ENCODE measurements around the gene SPOCK1. TPM values are rescaled to one million over a fixed set of nuclear protein-coding genes. Genes with fewer than 3 reads are reported as not detected.

The SPOCK1 gene
- total RNA-seq, 1 experiment from 2014 or later = 0.27 TPM

DNA sequence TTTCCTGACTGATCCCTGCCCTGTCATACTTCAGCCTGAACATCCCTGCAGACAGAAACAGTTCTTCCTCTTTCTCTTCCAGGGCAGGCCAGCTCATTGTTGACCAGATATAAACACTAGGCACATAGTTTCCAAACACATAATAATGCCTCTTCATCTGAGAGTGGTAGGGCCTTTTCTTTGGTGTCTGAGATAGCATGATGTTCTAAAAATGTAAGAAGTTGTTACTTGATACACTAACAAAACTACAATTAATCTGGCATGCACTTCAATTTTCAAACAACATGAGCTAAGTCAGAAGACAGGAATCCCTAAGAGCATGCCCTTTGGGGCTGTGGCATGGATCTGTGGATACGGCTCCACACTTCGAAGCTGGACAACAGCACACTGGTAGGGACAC, 246.6 kb downstream of the SPOCK1 start:
- POLR2A ChIA-PET = no interaction called here

More for the DNA sequence above, 246.6 kb downstream of the SPOCK1 start:
- ATAC-seq = no peak
- no TSS peak for BruUV-seq (replicated peaks)
- ChIA-PET CTCF (no interaction called here), RAD21 (ENCODE audit: low non-redundant PET in 1 of 2, low total read pairs in 2 of 2, uncharacterized antibody in 2 of 2, unreplicated experiment in 2 of 2) (no interaction called here)
- H3K9me2 ChIP-seq (ENCODE audit: insufficient read depth) = no peaks in the 10 kb centered on the region
- H3K4me3 ChIP-seq (replicated peaks in 1 of 2; ENCODE audit: low read depth in 1 of 2, low read length in 2 of 2) = no peak overlapping the region
- TF ChIP-seq YY1 (IDR thresholded peaks at IDR 0.05; ENCODE audit: extremely low read depth, insufficient replicate concordance, low read depth, low read length) = no peak
- TF ChIP-seq, protein P1, sequence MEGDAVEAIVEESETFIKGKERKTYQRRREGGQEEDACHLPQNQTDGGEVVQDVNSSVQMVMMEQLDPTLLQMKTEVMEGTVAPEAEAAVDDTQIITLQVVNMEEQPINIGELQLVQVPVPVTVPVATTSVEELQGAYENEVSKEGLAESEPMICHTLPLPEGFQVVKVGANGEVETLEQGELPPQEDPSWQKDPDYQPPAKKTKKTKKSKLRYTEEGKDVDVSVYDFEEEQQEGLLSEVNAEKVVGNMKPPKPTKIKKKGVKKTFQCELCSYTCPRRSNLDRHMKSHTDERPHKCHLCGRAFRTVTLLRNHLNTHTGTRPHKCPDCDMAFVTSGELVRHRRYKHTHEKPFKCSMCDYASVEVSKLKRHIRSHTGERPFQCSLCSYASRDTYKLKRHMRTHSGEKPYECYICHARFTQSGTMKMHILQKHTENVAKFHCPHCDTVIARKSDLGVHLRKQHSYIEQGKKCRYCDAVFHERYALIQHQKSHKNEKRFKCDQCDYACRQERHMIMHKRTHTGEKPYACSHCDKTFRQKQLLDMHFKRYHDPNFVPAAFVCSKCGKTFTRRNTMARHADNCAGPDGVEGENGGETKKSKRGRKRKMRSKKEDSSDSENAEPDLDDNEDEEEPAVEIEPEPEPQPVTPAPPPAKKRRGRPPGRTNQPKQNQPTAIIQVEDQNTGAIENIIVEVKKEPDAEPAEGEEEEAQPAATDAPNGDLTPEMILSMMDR (IDR thresholded peaks at IDR 0.05 in 2 of 3, conservative IDR thresholded peaks at IDR 0.05 in 1 of 3; ENCODE audit: borderline replicate concordance in 1 of 3, insufficient read depth in 1 of 3, low read depth in 2 of 3, low read length in 2 of 3) = no peak
- TF ChIP-seq CEBPB (IDR thresholded peaks at IDR 0.05; ENCODE audit: low read depth) = no peak
- TF ChIP-seq RAD21 (IDR thresholded peaks at IDR 0.05; ENCODE audit: low read depth) = no peak
- no peak for TF ChIP-seq EZH2phosphoT487 (IDR thresholded peaks at IDR 0.05; ENCODE audit: borderline replicate concordance)
- TF ChIP-seq EGR1 (IDR thresholded peaks at IDR 0.05; ENCODE audit: low read depth) = no peak
- TF ChIP-seq SP1 (IDR thresholded peaks at IDR 0.05; ENCODE audit: low read depth) = no peak
- no peak for TF ChIP-seq POLR2A (IDR thresholded peaks at IDR 0.05; ENCODE audit: borderline replicate concordance, extremely low read depth, insufficient read depth, insufficient read length)
- no peak for TF ChIP-seq JUND (IDR thresholded peaks at IDR 0.05)
- TF ChIP-seq TCF7L2 (IDR thresholded peaks at IDR 0.05; ENCODE audit: borderline replicate concordance, extremely low read depth, insufficient read depth, insufficient read length) = no peak
- no peak for TF ChIP-seq ZNF274 (IDR thresholded peaks at IDR 0.05; ENCODE audit: low read depth, low read length)
- no peak for TF ChIP-seq POLR2AphosphoS5 (IDR thresholded peaks at IDR 0.05; ENCODE audit: low read depth, low read length)
- TF ChIP-seq, protein P2, sequence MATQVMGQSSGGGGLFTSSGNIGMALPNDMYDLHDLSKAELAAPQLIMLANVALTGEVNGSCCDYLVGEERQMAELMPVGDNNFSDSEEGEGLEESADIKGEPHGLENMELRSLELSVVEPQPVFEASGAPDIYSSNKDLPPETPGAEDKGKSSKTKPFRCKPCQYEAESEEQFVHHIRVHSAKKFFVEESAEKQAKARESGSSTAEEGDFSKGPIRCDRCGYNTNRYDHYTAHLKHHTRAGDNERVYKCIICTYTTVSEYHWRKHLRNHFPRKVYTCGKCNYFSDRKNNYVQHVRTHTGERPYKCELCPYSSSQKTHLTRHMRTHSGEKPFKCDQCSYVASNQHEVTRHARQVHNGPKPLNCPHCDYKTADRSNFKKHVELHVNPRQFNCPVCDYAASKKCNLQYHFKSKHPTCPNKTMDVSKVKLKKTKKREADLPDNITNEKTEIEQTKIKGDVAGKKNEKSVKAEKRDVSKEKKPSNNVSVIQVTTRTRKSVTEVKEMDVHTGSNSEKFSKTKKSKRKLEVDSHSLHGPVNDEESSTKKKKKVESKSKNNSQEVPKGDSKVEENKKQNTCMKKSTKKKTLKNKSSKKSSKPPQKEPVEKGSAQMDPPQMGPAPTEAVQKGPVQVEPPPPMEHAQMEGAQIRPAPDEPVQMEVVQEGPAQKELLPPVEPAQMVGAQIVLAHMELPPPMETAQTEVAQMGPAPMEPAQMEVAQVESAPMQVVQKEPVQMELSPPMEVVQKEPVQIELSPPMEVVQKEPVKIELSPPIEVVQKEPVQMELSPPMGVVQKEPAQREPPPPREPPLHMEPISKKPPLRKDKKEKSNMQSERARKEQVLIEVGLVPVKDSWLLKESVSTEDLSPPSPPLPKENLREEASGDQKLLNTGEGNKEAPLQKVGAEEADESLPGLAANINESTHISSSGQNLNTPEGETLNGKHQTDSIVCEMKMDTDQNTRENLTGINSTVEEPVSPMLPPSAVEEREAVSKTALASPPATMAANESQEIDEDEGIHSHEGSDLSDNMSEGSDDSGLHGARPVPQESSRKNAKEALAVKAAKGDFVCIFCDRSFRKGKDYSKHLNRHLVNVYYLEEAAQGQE (IDR thresholded peaks at IDR 0.05; ENCODE audit: low read depth) = no peak
- no peak for TF ChIP-seq EZH2 (IDR thresholded peaks at IDR 0.05)
- no peak overlapping the region for H3K4me2 ChIP-seq (ENCODE audit: low read length)
- DNase-seq (ENCODE audit: low read depth, low spot score) = no peak
- H3K9me3 ChIP-seq (ENCODE audit: control insufficient read depth in 1 of 2, insufficient read depth in 1 of 2, low read depth in 1 of 2, low read length in 2 of 2) = no peaks in the 10 kb centered on the region
- H3K9ac ChIP-seq (ENCODE audit: low read length) = no peak overlapping the region
- intact Hi-C loops (cut with micrococcal nuclease) = no loop called here
- no peaks in the 10 kb centered on the region for H3K36me3 ChIP-seq (ENCODE audit: control insufficient read depth in 1 of 2, insufficient read depth in 2 of 2, low read length in 2 of 2)
- peaks cover 19% of the 10 kb centered on the region for H3K27me3 ChIP-seq (ENCODE audit: insufficient read depth, low read length)
- H3K4me1 ChIP-seq (ENCODE audit: control insufficient read depth in 1 of 2, insufficient read depth in 2 of 2, low read length in 2 of 2) = no peaks in the 10 kb centered on the region
- no peaks in the 10 kb centered on the region for H4K20me1 ChIP-seq (ENCODE audit: insufficient read depth)
- no peak overlapping the region for H3K27ac ChIP-seq (ENCODE audit: low read depth, low read length)
- no peak overlapping the region for H2AFZ ChIP-seq (ENCODE audit: low read depth, low read length, poor library complexity, severe bottlenecking)
- no peaks in the 10 kb centered on the region for H3K79me2 ChIP-seq (ENCODE audit: insufficient read depth, low read length)

All from HCT116 (cell line).